Sigmoid colon (tissue), 7 donors: ENCODE measurements around the gene SEMA4C. TPM values are rescaled to one million over a fixed set of nuclear protein-coding genes. Genes with fewer than 3 reads are reported as not detected.

Source experiments
- DNase-seq: peaks from one replicate; pipeline ENCODE4 v3.0.0-alpha.2; 2019
- H3K27ac ChIP-seq, 4 donors: fragments of 200-600 bp; sonication (generic); one replicate each; pipeline ENCODE4 v1.5.1; 2016 to 2019; ENCODE audit warnings: mild to moderate bottlenecking in 1 of 4
- H3K27me3 ChIP-seq, 3 donors: fragments of 200-600 bp; sonication (generic); one replicate each; pipeline ENCODE4 v1.5.1; 2019; ENCODE audit warnings: mild to moderate bottlenecking in 1 of 3
- H3K36me3 ChIP-seq, 4 donors: fragments of 200-600 bp; sonication (generic); one replicate each; pipeline ENCODE4 v1.5.1; 2016 to 2019
- H3K4me1 ChIP-seq, 4 donors: fragments of 200-600 bp; sonication (generic); one replicate each; pipeline ENCODE4 v1.5.1; 2017 to 2019
- H3K4me3 ChIP-seq, 4 donors: fragments of 200-600 bp; sonication (generic); one replicate each; pipeline ENCODE4 v1.5.1; 2017 to 2019; ENCODE audit warnings: mild to moderate bottlenecking in 2 of 4, moderate library complexity in 1 of 4
- H3K9me3 ChIP-seq, 4 donors: fragments of 200-600 bp in 3 of 4; sonication (generic) in 3 of 4; one replicate each; pipeline versions ENCODE4 v1.5.1 to v1.6.1; 2013 to 2019
- EP300 ChIP-seq, 4 donors: sonication (generic); formaldehyde crosslinking; IDR thresholded peaks; one replicate each; pipeline ENCODE4 v1.6.1; 2017; ENCODE audit warnings: antibody characterized with exemption in 4 of 4
- POLR2A ChIP-seq, 2 donors: fragments of 450-650 bp; IDR thresholded peaks; one replicate each; pipeline ENCODE4 v1.6.1; 2016; ENCODE audit warnings: antibody characterized with exemption in 2 of 2, mild to moderate bottlenecking in 2 of 2, moderate library complexity in 2 of 2
- POLR2AphosphoS5 ChIP-seq, 4 donors: sonication (generic); formaldehyde crosslinking; IDR thresholded peaks; one replicate each; pipeline ENCODE4 v1.6.1; 2017; ENCODE audit warnings: antibody characterized with exemption in 4 of 4
- WGBS, 2 donors: extraction: QIAGEN DNeasy Blood & Tissue Kit; methylation state at CpG; one replicate each; pipeline ENCODE4 v1.1.7; 2013; 5-methylcytosine and 5-hydroxymethylcytosine counted together
- intact Hi-C: fragments of 100-400 bp; cut with DNase I; formaldehyde crosslinking; loops from one replicate; pipeline ENCODE4 v1.15.1; 2023
- polyA plus RNA-seq, 3 donors: library from polyadenylated mRNA; stranded (reverse); fragments of 200-250 nt; gene quantifications; one replicate each; pipeline ENCODE4 v1.2.3, GENCODE V29; 2013
- total RNA-seq, 4 donors: library from RNA; depleted of rRNA; stranded (reverse); fragments of >200 nt; gene quantifications; one replicate each; pipeline ENCODE4 v1.1.0, GENCODE V29; 2016
- TF ChIP-seq, protein P1 (sequence below), 4 experiments: fragments of 450-650 bp in 3 of 4; fragments of 200-600 bp in 1 of 4; IDR thresholded peaks; one replicate each; pipeline ENCODE4 v1.5.1; 2016 to 2019; ENCODE audit warnings: antibody characterized with exemption in 4 of 4, mild to moderate bottlenecking in 3 of 4, moderate library complexity in 2 of 4
- donor health status: healthy with polysubstance abuse.
- donor health status: Bipolar disorder and iron deficiency.
- donor health status: healthy.

SEMA4C gene
- total and polyA plus RNA-seq, 7 donors, result 3.6 to 90.1 (median 57.1) TPM

DNA sequence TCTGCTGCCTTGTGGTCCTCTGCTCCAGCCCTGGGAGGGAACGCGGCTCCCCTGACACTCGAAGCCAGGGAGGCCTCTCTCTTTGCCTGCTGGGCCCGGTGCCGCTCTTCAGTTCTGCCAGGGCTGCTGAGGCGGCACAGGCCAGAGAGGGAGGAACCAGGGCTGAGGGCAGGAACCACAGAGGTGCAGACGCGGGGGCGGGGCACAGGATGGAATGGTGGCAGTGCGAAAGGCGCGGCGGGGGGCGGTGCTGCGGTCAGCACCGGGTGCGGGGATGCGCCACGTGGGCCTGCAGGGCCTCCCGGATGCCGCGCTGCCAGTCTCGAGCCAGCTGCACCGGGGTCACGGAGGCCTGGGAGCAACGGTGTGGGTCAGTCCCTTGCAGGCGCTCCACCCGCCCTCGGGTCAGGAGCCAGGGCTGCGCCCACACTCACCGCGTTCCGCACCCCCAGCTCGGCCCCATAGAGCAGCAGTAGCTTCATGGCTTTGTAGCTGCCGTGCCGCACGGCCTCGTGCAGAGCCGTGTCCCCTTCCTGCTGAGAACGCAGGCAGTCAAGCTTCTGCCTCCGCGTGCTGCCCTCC is 30.5 kb downstream of the SEMA4C start:
- H3K9me3 ChIP-seq, result no peaks in the 10 kb centered on the region
- H3K27ac ChIP-seq, result no peak overlapping the region
- H3K36me3 ChIP-seq, result peaks cover 0 to 24% (median 2%) of the 10 kb centered on the region in 4 donors
- no peaks in the 10 kb centered on the region for H3K27me3 ChIP-seq
- 16 to 22% methylated on average over 42 of the region's 42 CpGs for WGBS, 2 donors
- peak overlapping the region in 1 of 4 donors; percentile 16 for H3K4me3 ChIP-seq
- peak in 1 of 4 donors; percentile 36 for TF ChIP-seq POLR2AphosphoS5 (IDR thresholded peaks at IDR 0.05)
- TF ChIP-seq POLR2A (IDR thresholded peaks at IDR 0.05), result no peak
- no peak for DNase-seq
- intact Hi-C loops, result no loop called here
- H3K4me1 ChIP-seq, result peaks cover 0 to 12% (median 12%) of the 10 kb centered on the region in 4 donors

DNA sequence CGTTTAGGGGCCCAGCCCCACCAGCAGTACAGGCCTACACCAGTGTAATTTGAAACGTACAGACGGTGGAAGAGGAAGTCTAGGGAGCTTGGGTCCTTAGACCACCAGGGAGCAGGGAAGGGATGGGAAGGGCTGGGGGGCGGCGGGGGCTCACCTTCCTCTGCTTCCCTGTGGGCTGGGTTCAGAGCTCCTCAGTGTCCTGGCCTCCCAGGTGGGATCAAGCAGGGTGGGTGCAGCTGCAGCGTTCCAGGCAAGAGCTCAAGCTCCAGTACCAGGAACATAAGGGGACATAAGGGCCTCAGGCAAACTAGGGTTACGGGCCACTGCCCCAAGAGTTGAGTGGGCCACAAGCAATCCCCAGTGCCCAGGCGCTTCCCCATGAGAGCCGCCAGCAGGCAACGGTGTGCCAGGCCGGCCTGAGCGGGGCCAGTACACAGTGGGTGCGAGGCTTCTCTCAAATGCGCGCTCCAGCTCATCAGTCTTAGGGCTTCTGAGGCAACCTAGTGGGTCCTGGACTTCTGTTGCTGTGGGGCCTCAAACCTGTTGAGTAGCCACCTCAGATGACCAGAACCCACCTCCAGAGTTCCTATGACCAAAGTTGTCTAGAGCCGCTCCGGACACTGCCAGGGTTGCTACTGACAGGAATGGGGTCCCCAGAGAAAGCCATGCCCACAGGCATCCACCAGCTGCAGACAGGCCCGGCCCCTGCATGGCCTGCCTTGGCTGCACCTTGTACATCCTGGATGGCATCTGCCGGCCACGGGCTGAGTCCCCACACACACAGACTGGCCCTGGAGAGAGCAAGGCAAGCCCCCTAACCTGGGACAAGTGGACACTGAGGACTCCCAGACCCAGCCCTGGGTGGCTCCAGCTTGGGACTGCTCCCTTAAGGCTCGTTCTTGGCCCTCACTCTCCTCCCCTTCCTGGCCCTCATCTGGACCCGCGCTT is 31.3 kb downstream of the SEMA4C start:
- no peaks in the 10 kb centered on the region for H3K9me3 ChIP-seq
- peaks cover 0 to 15% (median 12%) of the 10 kb centered on the region in 4 donors for H3K4me1 ChIP-seq
- no peak overlapping the region for H3K4me3 ChIP-seq
- no peak for DNase-seq
- H3K36me3 ChIP-seq, result peaks cover 0 to 31% (median 2%) of the 10 kb centered on the region in 4 donors
- no peak overlapping the region for H3K27ac ChIP-seq
- 83% methylated on average over 23 of the region's 23 CpGs for WGBS, 2 donors
- no peak for TF ChIP-seq EP300 (IDR thresholded peaks at IDR 0.05)
- no peak for TF ChIP-seq POLR2AphosphoS5 (IDR thresholded peaks at IDR 0.05)
- TF ChIP-seq, protein P1, sequence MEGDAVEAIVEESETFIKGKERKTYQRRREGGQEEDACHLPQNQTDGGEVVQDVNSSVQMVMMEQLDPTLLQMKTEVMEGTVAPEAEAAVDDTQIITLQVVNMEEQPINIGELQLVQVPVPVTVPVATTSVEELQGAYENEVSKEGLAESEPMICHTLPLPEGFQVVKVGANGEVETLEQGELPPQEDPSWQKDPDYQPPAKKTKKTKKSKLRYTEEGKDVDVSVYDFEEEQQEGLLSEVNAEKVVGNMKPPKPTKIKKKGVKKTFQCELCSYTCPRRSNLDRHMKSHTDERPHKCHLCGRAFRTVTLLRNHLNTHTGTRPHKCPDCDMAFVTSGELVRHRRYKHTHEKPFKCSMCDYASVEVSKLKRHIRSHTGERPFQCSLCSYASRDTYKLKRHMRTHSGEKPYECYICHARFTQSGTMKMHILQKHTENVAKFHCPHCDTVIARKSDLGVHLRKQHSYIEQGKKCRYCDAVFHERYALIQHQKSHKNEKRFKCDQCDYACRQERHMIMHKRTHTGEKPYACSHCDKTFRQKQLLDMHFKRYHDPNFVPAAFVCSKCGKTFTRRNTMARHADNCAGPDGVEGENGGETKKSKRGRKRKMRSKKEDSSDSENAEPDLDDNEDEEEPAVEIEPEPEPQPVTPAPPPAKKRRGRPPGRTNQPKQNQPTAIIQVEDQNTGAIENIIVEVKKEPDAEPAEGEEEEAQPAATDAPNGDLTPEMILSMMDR (IDR thresholded peaks at IDR 0.05), result no peak
- TF ChIP-seq POLR2A (IDR thresholded peaks at IDR 0.05), result no peak
- intact Hi-C loops, result no loop called here
- no peaks in the 10 kb centered on the region for H3K27me3 ChIP-seq

DNA sequence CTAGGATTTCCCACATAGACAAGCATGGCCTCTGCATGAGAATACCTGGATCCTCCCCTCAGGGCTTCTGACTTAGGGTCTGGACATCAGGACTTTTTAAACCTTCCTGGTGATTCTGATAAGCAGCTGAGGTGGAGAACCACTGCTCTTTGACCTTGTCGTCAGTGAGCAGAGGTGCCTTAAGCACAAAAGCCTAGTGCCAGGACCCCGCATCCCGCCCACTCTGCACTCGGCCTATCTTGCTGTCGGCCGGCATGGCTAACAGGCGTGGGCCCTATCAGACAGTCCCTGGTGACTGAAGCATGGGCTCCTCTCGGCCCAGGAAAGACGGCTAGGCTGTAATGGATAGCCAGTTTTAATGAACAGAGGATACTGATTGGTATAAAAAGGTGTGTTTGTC is 32.3 kb downstream of the SEMA4C start:
- WGBS, 2 donors, result 95 to 96% methylated on average over 9 of the region's 9 CpGs
- H3K27ac ChIP-seq, result no peak overlapping the region
- H3K9me3 ChIP-seq, result no peaks in the 10 kb centered on the region
- no peak for DNase-seq
- TF ChIP-seq POLR2A (IDR thresholded peaks at IDR 0.05), result no peak
- TF ChIP-seq POLR2AphosphoS5 (IDR thresholded peaks at IDR 0.05), result no peak
- TF ChIP-seq, protein P1 (IDR thresholded peaks at IDR 0.05), result no peak
- no peak for TF ChIP-seq EP300 (IDR thresholded peaks at IDR 0.05)
- peaks cover 0 to 42% (median 2%) of the 10 kb centered on the region in 4 donors for H3K36me3 ChIP-seq
- peaks cover 0 to 25% (median 22%) of the 10 kb centered on the region in 4 donors for H3K4me1 ChIP-seq
- H3K27me3 ChIP-seq, result no peaks in the 10 kb centered on the region
- intact Hi-C loops, result no loop called here
- no peak overlapping the region for H3K4me3 ChIP-seq

DNA sequence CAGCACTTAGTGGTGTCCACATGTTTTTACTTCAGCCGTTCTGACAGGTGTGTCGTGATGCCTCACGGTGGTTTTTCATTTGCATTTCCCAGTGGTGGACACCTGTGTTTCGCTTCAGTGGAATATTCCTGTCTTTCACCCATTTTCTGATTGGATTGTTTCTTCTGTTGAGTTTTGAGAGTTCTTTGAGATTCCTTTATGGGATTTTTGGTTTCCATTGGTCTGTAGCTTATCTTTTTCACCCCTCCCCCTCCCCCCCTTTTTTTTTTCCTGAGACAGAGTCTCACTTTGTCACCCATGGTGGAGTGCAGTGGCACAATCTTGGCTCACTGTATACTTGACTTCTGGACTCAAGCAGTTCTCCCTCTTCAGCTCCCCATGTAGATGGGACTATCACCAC is 34.0 kb downstream of the SEMA4C start:
- Histone ChIP-seq H3K4me3 (no peak overlapping the region), H3K36me3 (peaks cover 0 to 59% (median 9%) of the 10 kb centered on the region in 4 donors), H3K27me3 (no peaks in the 10 kb centered on the region), H3K9me3 (no peaks in the 10 kb centered on the region), H3K27ac (no peak overlapping the region), H3K4me1 (peaks cover 0 to 30% (median 27%) of the 10 kb centered on the region in 4 donors)
- no peak for DNase-seq
- 82 to 92% methylated on average over 4 of the region's 4 CpGs for WGBS, 2 donors
- intact Hi-C loops, result no loop called here
- TF ChIP-seq POLR2A (IDR thresholded peaks at IDR 0.05) (no peak), POLR2AphosphoS5 (IDR thresholded peaks at IDR 0.05) (no peak), EP300 (IDR thresholded peaks at IDR 0.05) (no peak)
- TF ChIP-seq, protein P1 (IDR thresholded peaks at IDR 0.05), result no peak
